GM12873 (cell line): ENCODE data around the gene IGSF21.

ENCODE experiments used
- CTCF ChIP-seq: IDR thresholded peaks from 2 replicates; pipeline ENCODE4 v1.5.1; 2012; ENCODE audit warnings: low read depth, mild to moderate bottlenecking, moderate library complexity, low read length, control low read depth; ENCODE audit not compliant: insufficient read depth; ENCODE audit errors: missing control alignments

IGSF21 gene

GRCh38 chr1:18069903-18070302, 37.7 kb upstream of the IGSF21 start:
- TF ChIP-seq CTCF = no peak

- no peak for TF ChIP-seq CTCF
Measured at GRCh38 chr1:18072066-18072465, 35.5 kb upstream of the IGSF21 start.

GRCh38 chr1:18073066-18073642, 34.4 kb upstream of the IGSF21 start:
- TF ChIP-seq CTCF = no peak

GRCh38 chr1:18077657-18078215, 29.9 kb upstream of the IGSF21 start:
- no peak for TF ChIP-seq CTCF

GRCh38 chr1:18079941-18080735, 27.5 kb upstream of the IGSF21 start:
- no peak for TF ChIP-seq CTCF

- no peak for TF ChIP-seq CTCF
Measured at GRCh38 chr1:18085387-18086074, 22.1 kb upstream of the IGSF21 start.

- TF ChIP-seq CTCF = no peak
Measured at GRCh38 chr1:18088077-18088594, 19.5 kb upstream of the IGSF21 start.
